HG03469 (cell line): Measurements from ENCODE around the gene GPD1.
"Not testable (repeated sequence)": the region's sequence is repeated elsewhere in the genome, so short reads cannot be mapped to it uniquely, and the experiment has no call there.

ENCODE experiments used
- ATAC-seq: cut with Tn5 transposase; IDR thresholded peaks from one replicate; pipeline ENCODE4 v1.9.1; 2021; ENCODE audit warnings: mild to moderate bottlenecking, moderate library complexity, moderate number of reproducible peaks; ENCODE audit not compliant: unreplicated experiment

Gene GPD1

GRCh38 chr12:50120521-50120920, 16.7 kb downstream of the GPD1 start:
- ATAC-seq: no peak

GRCh38 chr12:50120953-50121352, 17.1 kb downstream of the GPD1 start:
- ATAC-seq: no peak

- ATAC-seq: no peak
Measured at GRCh38 chr12:50121641-50122040, 17.8 kb downstream of the GPD1 start.

- no peak for ATAC-seq
Measured at GRCh38 chr12:50123203-50123602, 19.4 kb downstream of the GPD1 start.

GRCh38 chr12:50127546-50127945, 23.7 kb downstream of the GPD1 start:
- no peak for ATAC-seq

GRCh38 chr12:50129290-50129689, 25.5 kb downstream of the GPD1 start:
- ATAC-seq: no peak

- no peak for ATAC-seq
Measured at GRCh38 chr12:50132505-50133135, 28.8 kb downstream of the GPD1 start.

- ATAC-seq: no peak
Measured at GRCh38 chr12:50142993-50143392, 39.2 kb downstream of the GPD1 start.

GRCh38 chr12:50145439-50145838, 41.6 kb downstream of the GPD1 start:
- no peak for ATAC-seq

GRCh38 chr12:50147281-50147680, 43.5 kb downstream of the GPD1 start:
- ATAC-seq: no peak

GRCh38 chr12:50148011-50148410, 44.2 kb downstream of the GPD1 start:
- not testable (repeated sequence) for ATAC-seq

- ATAC-seq: no peak
Measured at GRCh38 chr12:50149311-50149710, 45.5 kb downstream of the GPD1 start.

- no peak for ATAC-seq
Measured at GRCh38 chr12:50151047-50151687, 47.4 kb downstream of the GPD1 start.

- ATAC-seq: not testable (repeated sequence)
Measured at GRCh38 chr12:50154947-50155346, 51.1 kb downstream of the GPD1 start.

- ATAC-seq: no peak
Measured at GRCh38 chr12:50156641-50157040, 52.8 kb downstream of the GPD1 start.

- no peak for ATAC-seq
Measured at GRCh38 chr12:50157259-50157658, 53.5 kb downstream of the GPD1 start.

- no peak for ATAC-seq
Measured at GRCh38 chr12:50160643-50161042, 56.8 kb downstream of the GPD1 start.
